K562 (cell line): Measurements from ENCODE around the gene SPAG4. TPM values are rescaled to one million over a fixed set of nuclear protein-coding genes. Genes with fewer than 3 reads are reported as not detected.

Source experiments
- ASH1L ChIP-seq: fragments of 450-650 bp; IDR thresholded peaks from 2 replicates; pipeline ENCODE4 v1.6.1; 2018; ENCODE audit warnings: borderline replicate concordance, mild to moderate bottlenecking, low read depth; ENCODE audit not compliant: partially characterized antibody
- FOSL1 ChIP-seq: fragments of 200-800 bp; sonication (Bioruptor generic); conservative IDR thresholded peaks from 2 replicates; pipeline ENCODE4 v1.6.1; 2016; ENCODE audit warnings: missing genetic modification characterization, missing compliant biosample characterization
- ILF3 ChIP-seq: fragments of 450-650 bp; IDR thresholded peaks from 2 replicates; pipeline ENCODE4 v1.6.1; 2018; ENCODE audit warnings: antibody characterized with exemption, mild to moderate bottlenecking, moderate library complexity, borderline replicate concordance
- ILK ChIP-seq: fragments of 450-650 bp; IDR thresholded peaks from 2 replicates; pipeline ENCODE4 v1.6.1; 2016; ENCODE audit warnings: missing genetic modification characterization, low read depth, mild to moderate bottlenecking, missing compliant biosample characterization, moderate library complexity, borderline replicate concordance
- NEUROD1 ChIP-seq: fragments of 150-350 bp; IDR thresholded peaks from 2 replicates; pipeline ENCODE4 v1.6.1; 2014; ENCODE audit warnings: borderline replicate concordance, low read length, low read depth; ENCODE audit not compliant: partially characterized antibody
- PHB2 ChIP-seq: fragments of 450-650 bp; IDR thresholded peaks from 2 replicates; pipeline ENCODE4 v1.6.1; 2017; ENCODE audit warnings: low read depth
- POLR3A ChIP-seq: IDR thresholded peaks from 2 replicates; pipeline ENCODE4 v1.6.1; 2011; ENCODE audit warnings: borderline replicate concordance, mild to moderate bottlenecking, moderate library complexity; ENCODE audit not compliant: insufficient read length, insufficient read depth; ENCODE audit errors: extremely low read depth
- RHOXF2B ChIP-seq: fragments of 250-450 bp; sonication (Bioruptor Pico); conservative IDR thresholded peaks from 2 replicates; pipeline ENCODE4 v1.5.1; 2021
- SMARCE1 ChIP-seq: fragments of 450-650 bp; IDR thresholded peaks from 2 replicates; pipeline ENCODE4 v1.7.1; 2016; ENCODE audit warnings: mild to moderate bottlenecking
- TEAD4 ChIP-seq, 2 experiments: sonication (generic) in 1 of 2; formaldehyde crosslinking in 1 of 2; IDR thresholded peaks; 2 replicates each; pipeline versions ENCODE4 v1.6.1 to v1.8.0; 2012 to 2022; ENCODE audit warnings: borderline replicate concordance in 1 of 2, inconsistent platforms in 1 of 2, low read length in 1 of 2, mild to moderate bottlenecking in 1 of 2, missing genetic modification reagents in 1 of 2
- USF1 ChIP-seq: sonication (generic); formaldehyde crosslinking; IDR thresholded peaks from 2 replicates; pipeline ENCODE4 v1.9.0; 2022; ENCODE audit warnings: mild to moderate bottlenecking, missing genetic modification reagents
- ZNF668 ChIP-seq: fragments of 250-450 bp; sonication (Bioruptor Pico); IDR thresholded peaks from 2 replicates; pipeline ENCODE4 v1.8.0; 2022; ENCODE audit warnings: mild to moderate bottlenecking, inconsistent platforms
- polyA plus RNA-seq, 8 experiments: library from polyadenylated mRNA; depleted of rRNA in 4 of 8; stranded (reverse) in 5 of 8; unstranded in 3 of 8; fragments of >200 nt; fragmentation: Nextera tagmentation in 2 of 8; fragmentation: Illumina TruSeq in 1 of 8; extraction: Ambion mirVana in 2 of 8; extraction: Trizol in 1 of 8; gene quantifications; 2 replicates each; pipeline versions ENCODE4 v1.2.1 to v1.2.3, GENCODE V29; 2011 to 2014; ENCODE audit warnings: inconsistent platforms in 1 of 8, missing spikeins in 1 of 8
- total RNA-seq, 7 experiments: library from RNA; depleted of rRNA in 6 of 7; stranded (reverse); fragments of >200 nt in 6 of 7; fragmentation: Illumina TruSeq in 2 of 7; extraction: Trizol in 2 of 7; gene quantifications; 2 replicates each; pipeline versions ENCODE4 v1.2.1 to v1.2.3, GENCODE V29; 2011 to 2021; ENCODE audit warnings: low replicate concordance in 1 of 7
- TF ChIP-seq, protein P1 (sequence below): fragments of 450-650 bp; IDR thresholded peaks from 2 replicates; pipeline ENCODE4 v1.6.1; 2018; ENCODE audit not compliant: partially characterized antibody
- TF ChIP-seq, protein P2 (sequence below): sonication (generic); formaldehyde crosslinking; IDR thresholded peaks from 2 replicates; pipeline ENCODE4 v1.8.0; 2022; ENCODE audit warnings: missing genetic modification reagents, mild to moderate bottlenecking, moderate library complexity, borderline replicate concordance
- TF ChIP-seq, protein P3 (sequence below): sonication (generic); formaldehyde crosslinking; IDR thresholded peaks from 2 replicates; pipeline ENCODE4 v1.8.0; 2022; ENCODE audit warnings: mild to moderate bottlenecking, missing genetic modification reagents, borderline replicate concordance
- TF ChIP-seq, protein P4 (sequence below): fragments of 250-450 bp; sonication (Bioruptor Pico); IDR thresholded peaks from 2 replicates; pipeline ENCODE4 v1.5.0; 2020; ENCODE audit warnings: mild to moderate bottlenecking

The SPAG4 gene
- total and polyA plus RNA-seq, 9 of the 15 experiments (the other 6 are each of a cell fraction or from before 2014, with no cell fraction given) = 1.6 to 11.4 (median 4.6) TPM

GRCh38 chr20:35663516-35664465 lies 48.2 kb downstream of the SPAG4 start (continued):
- TF ChIP-seq, protein P1, sequence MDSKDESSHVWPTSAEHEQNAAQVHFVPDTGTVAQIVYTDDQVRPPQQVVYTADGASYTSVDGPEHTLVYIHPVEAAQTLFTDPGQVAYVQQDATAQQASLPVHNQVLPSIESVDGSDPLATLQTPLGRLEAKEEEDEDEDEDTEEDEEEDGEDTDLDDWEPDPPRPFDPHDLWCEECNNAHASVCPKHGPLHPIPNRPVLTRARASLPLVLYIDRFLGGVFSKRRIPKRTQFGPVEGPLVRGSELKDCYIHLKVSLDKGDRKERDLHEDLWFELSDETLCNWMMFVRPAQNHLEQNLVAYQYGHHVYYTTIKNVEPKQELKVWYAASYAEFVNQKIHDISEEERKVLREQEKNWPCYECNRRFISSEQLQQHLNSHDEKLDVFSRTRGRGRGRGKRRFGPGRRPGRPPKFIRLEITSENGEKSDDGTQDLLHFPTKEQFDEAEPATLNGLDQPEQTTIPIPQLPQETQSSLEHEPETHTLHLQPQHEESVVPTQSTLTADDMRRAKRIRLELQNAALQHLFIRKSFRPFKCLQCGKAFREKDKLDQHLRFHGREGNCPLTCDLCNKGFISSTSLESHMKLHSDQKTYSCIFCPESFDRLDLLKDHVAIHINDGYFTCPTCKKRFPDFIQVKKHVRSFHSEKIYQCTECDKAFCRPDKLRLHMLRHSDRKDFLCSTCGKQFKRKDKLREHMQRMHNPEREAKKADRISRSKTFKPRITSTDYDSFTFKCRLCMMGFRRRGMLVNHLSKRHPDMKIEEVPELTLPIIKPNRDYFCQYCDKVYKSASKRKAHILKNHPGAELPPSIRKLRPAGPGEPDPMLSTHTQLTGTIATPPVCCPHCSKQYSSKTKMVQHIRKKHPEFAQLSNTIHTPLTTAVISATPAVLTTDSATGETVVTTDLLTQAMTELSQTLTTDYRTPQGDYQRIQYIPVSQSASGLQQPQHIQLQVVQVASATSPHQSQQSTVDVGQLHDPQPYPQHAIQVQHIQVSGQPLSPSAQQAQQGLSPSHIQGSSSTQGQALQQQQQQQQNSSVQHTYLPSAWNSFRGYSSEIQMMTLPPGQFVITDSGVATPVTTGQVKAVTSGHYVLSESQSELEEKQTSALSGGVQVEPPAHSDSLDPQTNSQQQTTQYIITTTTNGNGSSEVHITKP = no peak
- no peak for TF ChIP-seq PHB2
- no peak; the same call in 1 of the 2 replicates for TF ChIP-seq SMARCE1
- no peak for TF ChIP-seq POLR3A
- TF ChIP-seq NEUROD1 = no peak
- TF ChIP-seq, protein P2, sequence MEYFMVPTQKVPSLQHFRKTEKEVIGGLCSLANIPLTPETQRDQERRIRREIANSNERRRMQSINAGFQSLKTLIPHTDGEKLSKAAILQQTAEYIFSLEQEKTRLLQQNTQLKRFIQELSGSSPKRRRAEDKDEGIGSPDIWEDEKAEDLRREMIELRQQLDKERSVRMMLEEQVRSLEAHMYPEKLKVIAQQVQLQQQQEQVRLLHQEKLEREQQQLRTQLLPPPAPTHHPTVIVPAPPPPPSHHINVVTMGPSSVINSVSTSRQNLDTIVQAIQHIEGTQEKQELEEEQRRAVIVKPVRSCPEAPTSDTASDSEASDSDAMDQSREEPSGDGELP (CRISPR knock-in tag) = no peak
- TF ChIP-seq TEAD4 (IDR thresholded peaks at IDR 0.05; ENCODE audit: low read length) = no peak
- TF ChIP-seq TEAD4 (CRISPR knock-in tag; IDR thresholded peaks at IDR 0.05; ENCODE audit: borderline replicate concordance) = no peak
- TF ChIP-seq ILK (tag) = no peak
- no peak for TF ChIP-seq ASH1L
- TF ChIP-seq, protein P3, sequence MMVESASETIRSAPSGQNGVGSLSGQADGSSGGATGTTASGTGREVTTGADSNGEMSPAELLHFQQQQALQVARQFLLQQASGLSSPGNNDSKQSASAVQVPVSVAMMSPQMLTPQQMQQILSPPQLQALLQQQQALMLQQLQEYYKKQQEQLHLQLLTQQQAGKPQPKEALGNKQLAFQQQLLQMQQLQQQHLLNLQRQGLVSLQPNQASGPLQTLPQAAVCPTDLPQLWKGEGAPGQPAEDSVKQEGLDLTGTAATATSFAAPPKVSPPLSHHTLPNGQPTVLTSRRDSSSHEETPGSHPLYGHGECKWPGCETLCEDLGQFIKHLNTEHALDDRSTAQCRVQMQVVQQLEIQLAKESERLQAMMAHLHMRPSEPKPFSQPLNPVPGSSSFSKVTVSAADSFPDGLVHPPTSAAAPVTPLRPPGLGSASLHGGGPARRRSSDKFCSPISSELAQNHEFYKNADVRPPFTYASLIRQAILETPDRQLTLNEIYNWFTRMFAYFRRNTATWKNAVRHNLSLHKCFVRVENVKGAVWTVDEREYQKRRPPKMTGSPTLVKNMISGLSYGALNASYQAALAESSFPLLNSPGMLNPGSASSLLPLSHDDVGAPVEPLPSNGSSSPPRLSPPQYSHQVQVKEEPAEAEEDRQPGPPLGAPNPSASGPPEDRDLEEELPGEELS (CRISPR knock-in tag) = no peak
- no peak for TF ChIP-seq ILF3
- 0 out of 2 replicates have a peak, but pooled peaks have one; percentile 8 for TF ChIP-seq USF1 (CRISPR knock-in tag)
- TF ChIP-seq, protein P4, sequence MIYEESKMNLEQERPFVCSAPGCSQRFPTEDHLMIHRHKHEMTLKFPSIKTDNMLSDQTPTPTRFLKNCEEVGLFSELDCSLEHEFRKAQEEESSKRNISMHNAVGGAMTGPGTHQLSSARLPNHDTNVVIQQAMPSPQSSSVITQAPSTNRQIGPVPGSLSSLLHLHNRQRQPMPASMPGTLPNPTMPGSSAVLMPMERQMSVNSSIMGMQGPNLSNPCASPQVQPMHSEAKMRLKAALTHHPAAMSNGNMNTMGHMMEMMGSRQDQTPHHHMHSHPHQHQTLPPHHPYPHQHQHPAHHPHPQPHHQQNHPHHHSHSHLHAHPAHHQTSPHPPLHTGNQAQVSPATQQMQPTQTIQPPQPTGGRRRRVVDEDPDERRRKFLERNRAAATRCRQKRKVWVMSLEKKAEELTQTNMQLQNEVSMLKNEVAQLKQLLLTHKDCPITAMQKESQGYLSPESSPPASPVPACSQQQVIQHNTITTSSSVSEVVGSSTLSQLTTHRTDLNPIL = 0 out of 2 replicates have a peak, but pooled peaks have one; percentile 26
- no peak for TF ChIP-seq ZNF668 (CRISPR knock-in tag)
- no peak for TF ChIP-seq FOSL1 (tag)
- TF ChIP-seq RHOXF2B = no peak
